Measurements from ENCODE around the gene EXD3.
"Not testable (repeated sequence)": the region's sequence is repeated elsewhere in the genome, so short reads cannot be mapped to it uniquely, and the experiment has no call there.

Gene EXD3

DNA sequence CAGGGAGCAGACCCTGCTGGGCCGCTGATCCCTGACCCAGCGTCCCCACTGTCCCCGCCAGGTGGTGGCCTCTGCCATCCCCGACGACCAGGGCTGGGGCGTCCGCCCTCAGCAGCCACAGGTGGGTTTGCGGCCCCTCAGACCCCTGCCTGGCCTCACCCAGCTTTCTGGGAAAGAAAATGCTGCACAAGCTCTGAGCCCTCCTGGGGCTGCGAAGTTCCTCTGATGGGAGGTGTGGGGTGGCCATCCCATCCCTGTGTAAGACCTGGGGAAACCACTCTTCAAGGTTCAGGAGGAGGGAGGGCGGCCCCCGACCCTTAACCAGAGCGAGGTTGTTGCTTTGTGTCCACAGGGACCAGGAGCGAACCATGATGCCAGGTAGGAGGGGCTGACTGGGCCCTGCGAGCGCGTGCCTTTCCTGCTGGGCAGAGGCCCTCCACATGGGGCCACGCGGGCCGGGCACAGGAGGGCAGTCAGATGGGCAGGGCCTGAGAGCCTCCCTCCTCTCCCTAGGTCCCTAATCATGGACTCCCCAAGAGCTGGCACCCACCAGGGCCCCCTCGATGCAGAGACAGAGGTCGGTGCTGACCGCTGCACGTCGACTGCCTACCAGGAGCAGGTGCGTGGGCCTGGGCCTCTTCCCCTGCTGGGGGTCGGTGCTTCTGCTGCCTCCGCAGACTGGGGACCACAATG, 7.9 kb upstream of the EXD3 start:
- no peak for DNase-seq

DNA sequence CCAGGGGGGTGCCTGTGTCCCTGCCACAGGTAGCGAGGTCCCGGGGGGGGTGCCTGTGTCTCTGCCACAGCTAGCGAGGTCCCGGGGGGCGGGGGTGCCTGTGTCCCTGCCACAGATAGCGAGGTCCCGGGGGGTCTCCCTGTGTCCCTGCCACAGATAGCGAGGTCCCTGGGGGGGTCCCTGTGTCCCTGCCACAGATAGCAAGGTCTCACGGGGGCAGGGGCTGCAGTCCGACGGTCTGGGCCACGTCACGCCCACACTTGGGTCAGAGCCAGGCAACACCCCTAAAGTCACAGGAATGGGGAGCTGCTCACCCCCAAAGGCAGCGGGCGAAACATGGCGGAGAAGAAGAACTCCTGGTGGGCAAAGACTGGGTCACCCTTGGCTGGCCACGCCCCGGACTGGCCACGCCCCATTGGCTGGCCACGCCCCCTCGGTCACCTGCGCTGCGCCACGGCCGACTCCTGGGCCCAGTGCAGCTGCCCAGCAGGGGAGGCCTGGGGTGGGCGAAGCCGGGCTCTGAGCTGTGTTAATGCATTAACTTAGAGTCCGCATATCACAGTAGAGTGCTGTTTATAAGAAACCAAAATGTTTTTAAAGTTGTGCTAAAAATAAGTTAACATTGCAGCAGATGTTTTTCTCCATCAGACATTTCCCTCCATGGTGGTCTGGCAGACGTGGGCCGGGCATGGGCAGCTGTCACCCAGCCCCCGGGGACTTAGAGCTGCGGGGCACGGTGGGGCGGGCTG, 7.2 kb upstream of the EXD3 start:
- DNase-seq, result no peak

DNA sequence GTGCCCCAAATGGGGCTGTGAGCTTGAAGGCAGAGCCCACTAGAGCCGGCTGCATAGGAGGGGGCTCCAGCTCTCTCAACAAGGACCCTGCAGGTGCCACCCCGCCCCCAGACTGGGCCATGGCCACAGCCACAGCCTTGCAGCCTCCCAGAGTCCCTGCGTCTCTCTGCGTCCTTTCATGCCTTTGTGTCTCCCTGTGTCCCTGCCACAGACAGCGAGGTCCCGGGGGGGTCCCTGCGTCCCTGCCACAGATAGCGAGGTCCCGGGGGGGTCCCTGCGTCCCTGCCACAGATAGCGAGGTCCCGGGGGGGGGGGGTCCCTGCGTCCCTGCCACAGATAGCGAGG, 6.6 kb upstream of the EXD3 start:
- DNase-seq, result no peak

DNA sequence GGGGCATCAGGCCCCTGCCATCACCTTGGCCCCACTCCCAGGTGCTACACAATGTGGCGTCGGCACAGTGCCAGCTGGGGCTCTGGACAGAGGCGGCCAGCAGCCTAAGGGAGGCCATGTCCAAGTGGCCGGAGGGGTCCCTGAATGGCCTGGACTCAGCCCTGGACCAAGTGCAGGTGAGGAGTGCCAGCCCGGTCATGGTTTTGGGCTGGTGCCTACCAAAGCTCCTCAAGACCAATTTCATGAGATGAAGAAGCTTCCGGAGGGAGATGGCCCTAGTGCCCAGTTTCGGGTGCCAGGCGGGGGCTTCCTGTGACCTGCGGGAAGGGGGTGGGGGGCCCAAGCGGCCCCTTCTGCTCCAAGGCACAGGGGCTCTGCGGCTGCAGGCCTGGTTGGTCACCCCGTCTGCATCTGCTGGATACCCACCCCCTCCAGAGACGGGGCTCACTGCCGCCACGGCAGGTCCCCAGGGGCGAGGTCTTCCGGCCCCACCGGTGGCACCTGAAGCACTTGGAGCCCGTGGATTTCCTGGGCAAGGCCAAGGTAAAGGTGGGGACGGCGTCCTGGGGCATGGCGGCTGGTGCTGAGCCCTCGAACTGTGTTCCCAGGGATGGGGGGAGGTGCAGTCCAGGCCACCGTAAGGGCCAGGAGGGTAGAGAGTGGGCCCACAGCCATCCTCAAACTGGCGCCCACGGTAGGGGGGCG, 6.0 kb upstream of the EXD3 start:
- no peak for DNase-seq

DNA sequence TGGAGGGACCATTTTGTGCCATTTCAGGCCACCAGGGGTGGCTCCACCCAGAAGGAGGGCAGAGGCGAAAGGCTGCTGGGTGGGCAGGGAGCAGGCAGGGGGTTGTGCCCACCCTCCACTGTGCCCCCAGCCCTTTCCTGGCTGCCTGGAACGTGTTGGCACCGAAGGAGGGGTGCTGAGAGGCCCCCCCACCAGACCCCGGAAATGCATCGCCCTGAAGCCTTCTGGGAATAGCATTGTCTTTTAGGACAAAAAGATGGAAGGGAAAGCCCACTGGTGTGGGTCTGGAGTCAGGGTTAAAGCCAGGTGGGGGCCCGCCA, 5.3 kb upstream of the EXD3 start:
- DNase-seq, result no peak

DNA sequence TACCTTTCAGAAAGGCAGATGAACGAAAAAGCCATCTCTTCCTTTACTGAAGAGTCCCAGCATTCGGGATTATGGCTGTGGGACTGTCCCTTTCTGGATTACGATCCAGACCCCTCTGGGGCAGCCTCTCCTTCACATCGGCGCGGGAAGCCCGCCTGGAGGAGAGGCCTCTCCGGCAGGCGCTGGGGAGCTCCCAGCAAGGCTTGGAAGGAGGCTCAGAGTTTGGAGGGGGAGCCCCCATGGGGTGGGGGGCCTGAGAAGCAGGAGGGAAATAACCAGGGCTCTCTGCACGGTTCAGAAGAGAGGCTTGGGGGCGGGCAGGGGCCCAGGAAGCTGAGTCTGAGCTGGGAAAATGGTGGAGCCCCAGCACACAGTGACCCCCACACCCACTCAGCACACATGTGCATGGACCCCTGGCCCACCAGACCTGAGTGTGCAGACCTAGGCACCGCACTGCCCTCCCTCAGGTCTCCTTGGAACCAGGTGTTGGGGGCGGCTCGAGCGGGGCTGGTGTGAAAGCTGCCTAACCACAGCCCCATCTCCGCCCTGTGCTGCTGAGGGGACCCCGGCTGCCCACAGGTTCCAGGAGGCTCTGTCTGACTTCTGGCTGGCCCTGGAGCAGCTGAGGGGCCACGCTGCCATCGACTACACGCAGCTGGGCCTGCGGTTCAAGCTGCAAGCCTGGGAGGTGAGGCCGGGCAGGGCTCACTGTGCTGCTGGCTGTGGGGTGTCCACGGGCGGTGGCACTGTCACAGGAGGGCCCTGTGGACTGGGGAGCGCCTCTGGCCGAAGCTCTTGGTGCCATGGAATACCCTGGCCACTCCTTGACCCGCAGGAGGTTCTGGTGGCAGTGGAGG, 4.7 kb upstream of the EXD3 start:
- no peak for DNase-seq

DNA sequence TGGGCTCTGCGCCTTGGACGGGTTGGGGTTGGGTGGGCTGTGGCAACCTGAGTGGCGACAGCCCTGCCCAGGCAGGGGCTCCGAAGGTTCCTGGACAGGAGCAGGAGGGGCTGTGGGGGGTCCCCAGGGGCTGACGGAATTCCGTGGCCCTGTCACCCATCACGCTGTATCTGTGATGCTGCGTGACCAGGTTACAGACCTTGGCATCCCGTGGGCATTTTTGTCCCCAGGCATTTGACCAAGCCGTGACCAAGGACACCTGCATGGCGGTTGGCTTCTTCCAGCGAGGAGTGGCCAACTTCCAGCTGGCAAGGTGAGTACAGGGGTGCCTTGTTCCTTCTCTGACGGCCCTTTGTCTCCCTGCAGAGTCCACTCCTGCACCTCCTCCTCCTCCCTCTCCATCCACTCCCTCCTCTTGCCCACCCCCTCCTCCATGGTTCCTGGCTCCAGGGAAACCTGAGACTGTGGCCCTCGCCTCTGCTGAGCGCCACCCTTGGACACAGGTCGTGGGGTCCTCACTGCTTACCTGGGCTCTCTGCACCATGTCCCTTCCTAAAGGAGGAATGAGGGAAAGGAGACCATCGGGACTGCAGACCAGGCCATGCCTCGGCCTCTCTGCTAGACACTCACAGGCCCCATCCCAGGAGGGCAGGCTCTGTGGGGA, 3.2 kb upstream of the EXD3 start:
- no peak for DNase-seq

DNA sequence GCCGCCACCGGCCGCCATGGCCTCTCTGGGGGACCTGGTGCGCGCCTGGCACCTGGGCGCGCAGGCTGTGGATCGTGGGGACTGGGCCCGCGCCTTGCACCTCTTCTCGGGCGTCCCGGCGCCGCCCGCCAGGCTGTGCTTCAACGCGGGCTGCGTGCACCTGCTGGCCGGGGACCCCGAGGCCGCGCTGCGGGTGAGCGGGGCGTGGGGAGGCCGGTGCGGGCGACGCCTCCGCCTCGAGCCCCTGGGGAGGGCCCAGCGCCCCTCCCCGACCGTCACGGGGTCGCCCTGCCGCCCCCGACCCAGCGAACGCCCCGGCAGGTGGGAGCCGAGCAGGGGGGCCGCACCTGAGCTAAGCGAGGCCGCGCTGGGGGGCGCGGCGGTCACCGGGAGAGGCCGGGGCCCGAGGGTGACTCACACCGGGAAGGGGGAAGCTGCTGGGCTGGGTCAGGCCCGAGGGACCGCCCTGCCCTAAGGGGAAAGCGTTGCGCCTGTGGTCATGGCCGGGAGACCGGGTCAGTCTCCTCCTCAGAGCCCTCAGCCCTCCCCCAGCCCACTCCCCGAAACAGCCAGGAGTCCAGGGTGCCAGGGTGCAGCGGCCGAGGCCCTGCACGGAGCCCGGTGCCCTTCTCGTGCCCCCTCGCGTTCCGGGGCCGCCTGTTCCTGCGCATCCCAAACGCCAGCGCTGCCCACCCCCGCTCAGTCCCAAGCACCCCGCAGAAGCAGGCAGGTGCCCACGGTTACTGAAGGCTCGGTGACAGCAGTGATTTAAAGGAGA, 741 bp upstream of the EXD3 start:
- DNase-seq, result no peak

DNA sequence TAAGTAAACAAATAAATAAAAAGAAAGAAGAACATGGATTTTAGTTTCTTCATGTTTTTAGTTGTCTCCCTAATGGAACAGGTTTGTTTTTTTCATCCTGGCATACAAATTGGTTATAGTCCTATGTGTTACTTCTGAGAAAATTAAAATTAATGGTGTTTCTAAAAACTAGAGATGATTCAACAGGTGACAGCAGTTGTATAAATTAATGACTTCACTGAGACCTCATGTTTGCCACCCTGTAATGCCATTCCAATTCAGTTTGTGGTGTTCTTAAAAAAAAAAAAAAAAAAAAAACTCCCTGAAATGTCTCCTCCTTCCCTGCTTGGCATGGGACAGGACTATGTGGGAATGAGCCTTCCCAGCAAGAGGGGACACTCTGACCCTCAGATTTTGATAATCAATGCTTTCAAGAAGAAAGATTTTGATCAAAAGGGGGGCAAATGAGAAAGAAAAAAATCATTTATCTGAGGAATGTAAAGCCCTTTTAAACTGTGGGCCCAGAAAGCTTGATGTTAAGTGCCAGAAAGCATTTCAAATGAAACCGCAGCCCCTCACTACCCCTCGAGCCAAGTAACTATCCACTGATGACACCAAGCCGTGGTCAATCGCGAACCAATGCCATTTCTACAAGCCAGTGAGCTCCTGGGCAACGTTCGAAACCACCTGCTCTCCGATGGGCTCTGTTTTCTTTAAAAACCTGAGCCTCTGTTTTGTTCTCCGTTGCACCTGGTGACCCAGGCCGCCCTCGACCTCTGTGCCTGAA, 941 bp downstream of the EXD3 start:
- no peak for DNase-seq

DNA sequence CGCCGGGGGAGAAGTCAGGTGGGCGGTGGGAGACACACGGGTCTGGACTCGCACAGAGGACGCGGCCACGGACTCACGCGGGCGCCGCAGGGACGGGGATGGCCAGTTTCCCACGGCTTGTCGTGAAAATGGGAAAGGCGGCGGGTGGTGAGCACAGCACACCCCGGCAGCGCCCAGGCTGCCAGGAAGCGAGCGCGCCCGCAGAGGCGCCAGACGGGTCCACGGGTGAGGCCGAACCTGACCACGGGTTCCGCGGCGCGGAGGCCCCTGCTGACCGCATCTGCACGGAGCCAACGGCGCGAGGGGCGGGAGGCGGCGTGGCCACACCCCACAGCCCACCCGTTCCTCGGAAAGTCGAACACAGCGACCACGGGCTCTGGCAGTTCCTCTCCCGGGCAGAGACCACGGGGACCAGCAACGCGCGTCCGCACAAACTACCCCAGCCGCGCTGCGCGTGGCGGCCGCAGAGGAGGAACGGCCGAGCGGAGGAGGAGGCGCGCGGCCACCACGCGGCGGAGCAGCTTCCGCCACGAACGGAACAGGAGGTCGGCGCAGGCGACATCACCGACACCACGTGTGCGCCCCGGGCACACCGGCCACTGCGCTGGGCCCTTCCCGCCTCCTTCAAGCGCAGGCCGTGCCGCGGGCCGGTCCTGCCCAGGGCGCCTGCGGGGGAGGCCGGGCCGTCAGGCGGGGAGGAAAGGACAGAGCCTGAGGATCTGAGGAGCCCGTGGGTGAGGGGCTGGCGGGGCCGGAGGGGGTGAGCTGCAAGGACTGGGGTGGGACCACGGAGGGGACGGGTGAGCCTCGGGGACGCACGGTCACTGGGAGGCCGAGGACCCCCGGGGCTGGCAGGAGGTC, 5.6 kb downstream of the EXD3 start:
- DNase-seq, result peak in 1 of 2 experiments; percentile 43

DNA sequence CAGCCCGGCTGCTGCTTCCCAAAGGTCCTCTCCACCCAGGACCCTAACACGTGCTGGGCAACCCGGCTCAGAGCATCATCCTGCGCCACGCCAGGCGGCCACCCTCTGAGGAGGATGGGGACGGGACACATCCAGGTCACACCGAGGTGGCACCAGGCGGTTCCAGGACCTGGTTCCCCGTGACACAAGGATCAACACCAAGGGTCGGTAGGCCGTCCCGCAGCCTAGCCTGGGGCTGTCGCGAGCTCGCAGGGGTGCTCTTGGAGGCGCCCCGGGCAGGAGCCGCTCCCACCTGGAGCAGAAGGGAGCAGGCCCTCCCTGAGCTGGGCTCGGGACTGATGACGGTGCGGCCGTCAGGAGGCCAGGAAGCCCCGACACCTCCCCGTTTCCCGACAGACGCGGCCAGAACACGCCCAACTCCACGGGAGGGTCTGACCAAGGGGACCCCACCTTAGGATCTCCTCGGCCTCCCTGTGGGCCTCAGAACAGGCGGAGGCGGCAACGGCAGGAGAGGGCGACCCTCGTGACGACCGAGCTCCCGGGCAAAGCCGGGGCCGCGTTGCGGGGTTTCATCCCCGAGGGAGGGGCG, 6.3 kb downstream of the EXD3 start:
- DNase-seq, result no peak

DNA sequence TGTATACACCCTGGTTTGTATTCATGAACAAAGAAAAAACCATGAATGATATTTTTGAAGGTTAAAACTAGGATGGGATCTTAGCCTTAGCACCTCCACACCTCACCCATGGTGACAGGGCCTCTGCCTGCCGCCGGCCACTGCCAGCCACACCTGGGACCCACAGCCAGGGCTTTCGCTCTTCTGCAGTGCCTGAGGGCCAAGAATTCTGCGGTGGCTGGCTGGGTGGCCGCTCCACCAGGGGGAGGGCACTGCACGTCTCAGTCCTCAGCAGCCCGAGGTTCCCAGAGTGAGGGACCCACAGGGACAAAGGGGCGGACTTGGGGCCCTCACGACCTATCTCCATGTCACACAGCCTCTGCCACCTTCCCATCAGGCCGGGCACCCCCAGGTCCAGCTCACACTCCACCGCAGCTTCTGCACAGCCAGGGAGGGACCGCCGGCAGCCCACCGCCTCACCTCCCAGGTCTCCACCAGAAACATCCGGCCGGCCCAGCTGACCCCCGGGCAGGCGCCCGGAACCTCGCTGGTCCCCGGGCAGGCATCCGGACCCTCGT, 6.9 kb downstream of the EXD3 start:
- DNase-seq, result no peak

DNA sequence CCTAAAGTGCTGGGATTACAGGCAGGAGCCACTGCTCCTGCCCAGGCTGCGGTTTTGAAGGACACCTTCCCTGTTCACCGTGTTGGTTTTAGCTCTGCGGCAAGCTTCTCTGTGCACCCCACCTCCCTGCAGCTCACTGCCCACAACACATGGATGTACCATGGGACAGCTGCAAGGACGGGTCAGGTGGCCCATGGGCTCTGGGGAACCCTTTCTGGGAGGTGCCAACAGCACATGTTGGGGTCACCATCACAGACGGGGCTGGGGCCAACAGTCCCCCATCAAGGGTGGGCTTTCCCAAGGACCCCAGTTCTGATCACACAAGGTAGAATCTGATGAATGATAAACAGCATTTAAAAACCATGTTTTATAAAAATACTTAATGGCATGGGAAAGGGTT, 7.5 kb downstream of the EXD3 start:
- no peak for DNase-seq

DNA sequence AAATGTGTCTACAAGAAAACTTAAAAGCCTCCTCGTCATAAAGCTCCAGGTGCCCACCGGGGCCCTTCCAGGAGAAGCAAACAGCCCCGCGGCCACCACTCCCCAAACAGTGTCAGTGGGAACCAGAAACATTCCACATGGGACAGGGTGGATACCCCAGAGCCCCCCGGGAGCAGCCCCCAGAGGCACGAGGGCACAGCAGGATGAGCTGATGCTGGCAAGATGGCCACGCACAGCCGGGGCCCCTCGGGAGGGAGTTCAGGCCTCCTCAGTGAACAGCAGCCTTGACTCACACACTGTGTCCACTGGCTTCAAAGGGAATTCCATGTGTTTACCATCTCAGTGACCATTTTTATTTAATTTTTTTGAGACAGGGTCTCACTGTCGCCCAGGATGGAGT, 10.5 kb downstream of the EXD3 start:
- no peak for DNase-seq

DNA sequence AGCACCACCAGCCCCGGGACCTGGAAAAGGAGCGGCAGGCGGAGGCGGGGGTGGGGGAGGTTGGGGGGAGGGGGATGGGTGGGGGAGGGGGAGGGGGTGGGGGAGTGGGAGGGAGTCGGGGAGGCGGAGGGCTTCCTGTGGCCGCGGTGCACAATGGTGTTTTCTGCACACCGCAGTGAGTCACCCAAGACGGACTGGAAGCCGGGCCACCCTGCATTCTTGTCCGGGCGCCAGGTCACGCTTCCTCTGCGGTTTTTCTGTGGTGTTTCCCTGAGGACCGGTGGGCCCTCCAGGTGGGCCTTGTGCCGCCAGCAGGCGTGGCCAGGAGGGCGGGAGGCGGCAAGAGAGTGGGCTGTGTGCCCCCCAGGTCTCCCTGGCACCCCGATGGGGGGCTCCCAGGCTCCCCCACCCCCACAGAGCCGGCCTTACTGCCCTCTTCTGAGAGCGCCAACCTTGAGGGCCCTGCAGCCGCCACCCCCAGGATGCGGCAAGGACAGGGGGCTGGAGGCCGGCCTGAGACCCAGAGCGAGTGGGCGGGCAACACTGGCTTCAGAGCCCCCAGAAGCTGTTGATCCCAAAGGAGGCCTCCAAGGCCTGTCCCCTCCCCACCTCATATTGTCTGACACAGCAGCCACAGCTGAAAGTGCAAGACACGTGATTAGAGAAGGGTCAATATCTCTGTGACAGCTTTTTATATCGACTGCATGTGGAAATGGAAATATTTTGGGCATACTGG, 11.1 kb downstream of the EXD3 start:
- peak; percentile 66 to 70 for DNase-seq

DNA sequence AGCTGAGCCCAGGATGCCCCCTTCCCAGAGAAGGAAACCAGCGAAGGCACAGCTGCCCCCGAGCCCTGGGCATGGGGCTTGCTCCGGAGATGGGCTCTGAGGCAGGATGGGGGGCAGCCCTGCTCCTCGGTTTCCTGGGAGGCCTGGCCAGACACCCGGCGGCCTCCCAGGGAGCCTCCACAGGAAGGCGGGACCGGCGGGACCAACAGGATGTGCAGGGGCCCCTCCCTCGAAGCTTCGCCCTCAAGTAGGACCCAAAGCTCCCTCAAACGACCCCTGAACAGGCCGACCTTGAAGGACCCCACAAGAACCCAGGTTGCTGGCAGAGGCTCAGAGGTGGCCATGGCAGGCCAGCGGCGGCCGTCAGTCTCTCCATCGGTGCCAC, 11.7 kb downstream of the EXD3 start:
- DNase-seq, result no peak

DNA sequence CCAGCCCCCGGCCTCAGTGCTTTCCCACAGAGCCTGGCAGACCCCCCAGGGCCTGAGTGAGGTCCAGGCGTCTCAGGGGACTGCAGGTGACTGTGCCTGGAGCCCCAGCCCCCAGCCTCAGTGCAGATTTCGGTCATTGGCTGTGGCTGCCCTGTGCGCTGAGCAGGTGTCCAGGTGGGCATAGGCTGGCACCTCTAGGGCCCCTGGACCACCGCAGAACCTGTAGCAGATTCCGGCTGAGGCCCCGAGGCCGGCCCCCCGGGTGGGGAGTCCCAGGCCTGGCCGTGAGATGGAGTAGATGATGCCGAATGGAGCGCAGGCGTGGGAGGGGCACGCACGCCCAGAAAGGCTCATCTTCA, 12.1 kb downstream of the EXD3 start:
- no peak for DNase-seq

DNA sequence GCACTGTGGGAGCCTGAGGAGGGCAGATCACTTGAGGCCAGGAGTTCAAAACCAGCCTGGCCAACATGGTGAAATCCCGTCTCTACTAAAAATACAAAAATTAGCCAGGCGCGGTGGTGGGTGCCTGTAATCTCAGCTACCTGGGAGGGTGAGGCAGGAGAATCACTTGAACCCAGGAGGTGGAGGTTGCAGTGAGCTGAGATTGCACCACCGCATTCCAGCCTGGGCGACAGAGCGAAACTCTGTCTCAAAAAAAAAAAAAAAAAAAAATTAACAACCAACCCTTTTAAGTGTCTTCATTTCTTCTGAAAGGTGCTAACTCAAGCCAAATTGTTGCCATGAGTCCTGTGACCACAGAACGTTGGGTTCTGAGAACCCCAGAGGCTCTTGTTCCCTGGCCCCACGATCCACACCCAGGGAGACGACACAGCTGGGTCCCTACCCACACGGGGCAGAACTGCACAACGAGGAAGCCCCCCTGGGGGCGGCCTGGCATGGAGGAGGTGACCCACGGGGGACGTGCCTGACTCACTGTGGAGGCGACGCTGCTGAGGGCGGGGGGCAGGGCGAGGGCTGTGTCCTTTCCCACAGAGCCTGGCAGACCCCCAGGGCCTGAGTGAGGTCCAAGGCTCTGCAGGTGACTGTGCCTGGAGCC, 12.6 kb downstream of the EXD3 start:
- DNase-seq, result not testable (repeated sequence)

All from activated T-cell treated with anti-CD3 and anti-CD28 coated beads, Interleukin-2, amount 50 U/mL, for 48 hours (primary cell).